NB4 (cell line): ENCODE results near the gene ARF3.

ENCODE experiments used
- DNase-seq: peaks from one replicate; pipeline ENCODE4 v3.0.0; 2010; ENCODE audit warnings: low read depth
- H3K4me3 ChIP-seq: one replicate; pipeline ENCODE4 v1.5.1; 2011; ENCODE audit warnings: mild to moderate bottlenecking, low read depth, low read length, moderate library complexity
- CTCF ChIP-seq: IDR thresholded peaks from one replicate; pipeline ENCODE4 v1.5.1; 2012; ENCODE audit warnings: low read depth, low read length
- MAX ChIP-seq: IDR thresholded peaks from 2 replicates; pipeline ENCODE4 v1.6.1; 2011; ENCODE audit warnings: low read depth, low read length
- MYC ChIP-seq: IDR thresholded peaks from 2 replicates; pipeline ENCODE4 v1.6.1; 2011; ENCODE audit warnings: low read depth, low read length
- POLR2A ChIP-seq: IDR thresholded peaks from 2 replicates; pipeline ENCODE4 v1.6.1; 2011; ENCODE audit warnings: mild to moderate bottlenecking; ENCODE audit not compliant: insufficient read length; ENCODE audit errors: extremely low read depth

Gene ARF3

GRCh38 chr12:48996794-48997718 is 39.8 kb upstream of the ARF3 start:
- peak; percentile 87 for DNase-seq
- TF ChIP-seq CTCF (peak; percentile 96), MAX (no peak)
- H3K4me3 ChIP-seq: no peak overlapping the region

GRCh38 chr12:48995086-48995879 is 38.0 kb upstream of the ARF3 start:
- no peak overlapping the region for H3K4me3 ChIP-seq
- DNase-seq: peak; percentile 76
- TF ChIP-seq CTCF (peak; percentile 71), POLR2A (no peak)

GRCh38 chr12:48994224-48995085 is 37.2 kb upstream of the ARF3 start:
- H3K4me3 ChIP-seq: no peak overlapping the region
- no peak for TF ChIP-seq MYC
- no peak for TF ChIP-seq CTCF
- no peak for TF ChIP-seq MAX
- no peak for TF ChIP-seq POLR2A
- no peak for DNase-seq

GRCh38 chr12:48993787-48994186 is 36.5 kb upstream of the ARF3 start:
- H3K4me3 ChIP-seq: no peak overlapping the region
- TF ChIP-seq MYC: no peak
- TF ChIP-seq MAX: no peak
- no peak for TF ChIP-seq POLR2A
- TF ChIP-seq CTCF: no peak
- no peak for DNase-seq

- H3K4me3 ChIP-seq: no peak overlapping the region
- TF ChIP-seq CTCF (no peak), MYC (no peak), MAX (no peak), POLR2A (no peak)
- no peak for DNase-seq
Observed at GRCh38 chr12:48991247-48992050, 34.2 kb upstream of the ARF3 start.
